ENCODE results near the gene KBTBD7. TPM values are rescaled to one million over a fixed set of nuclear protein-coding genes. Genes with fewer than 3 reads are reported as not detected.

KBTBD7 gene
- total and polyA plus RNA-seq, 2 of the 8 experiments (the other 6 are each of a cell fraction or from before 2014, with no cell fraction given): 10.2 to 17.4 TPM

- Histone ChIP-seq H2BK5ac (ENCODE audit: low read depth, low read length) (no peak overlapping the region), H3K56ac (replicated peaks; ENCODE audit: insufficient read length, low read depth, low read length) (no peak overlapping the region), H2BK15ac (ENCODE audit: low read length) (no peak overlapping the region), H2BK120ac (replicated peaks; ENCODE audit: low read depth, low read length) (no peak overlapping the region), H2BK20ac (ENCODE audit: low read length) (no peak overlapping the region), H3K27ac (ENCODE audit: low read depth, low read length) (no peak overlapping the region), H3K36me3 (ENCODE audit: control insufficient read depth in 2 of 4, insufficient read depth in 4 of 4, low read length in 3 of 4) (peaks cover 0 to 6% (median 0%) of the 10 kb centered on the region in 4 experiments; a peak in 1 of 8 replicates), H3K4me1 (replicated peaks in 1 of 4; ENCODE audit: control insufficient read depth in 3 of 4, insufficient read depth in 4 of 4, low read length in 3 of 4) (no peaks in the 10 kb centered on the region), H3K9me3 (ENCODE audit: insufficient read depth in 2 of 2, low read depth in 1 of 2, low read length in 1 of 2) (no peaks in the 10 kb centered on the region), H3K4me3 (ENCODE audit: extremely low read depth in 1 of 4, insufficient read depth in 2 of 4, low read depth in 3 of 4, low read length in 4 of 4) (no peak overlapping the region), H2AFZ (ENCODE audit: low read length) (no peak overlapping the region), H4K5ac (ENCODE audit: insufficient read length, low read depth, low read length) (no peak overlapping the region), H3K14ac (ENCODE audit: insufficient read length) (no peak overlapping the region), H3K79me1 (ENCODE audit: low read depth, low read length) (no peaks in the 10 kb centered on the region), H4K20me1 (replicated peaks in 1 of 2; ENCODE audit: control insufficient read depth in 1 of 2, insufficient read depth in 2 of 2, low read length in 2 of 2) (no peaks in the 10 kb centered on the region), H4K8ac (ENCODE audit: extremely low read depth, insufficient read depth, low read length) (no peak overlapping the region), H3K23ac (ENCODE audit: insufficient read length) (no peak overlapping the region), H3K4ac (replicated peaks; ENCODE audit: insufficient read length, low read depth, low read length) (no peak overlapping the region), H3K27me3 (replicated peaks in 1 of 4; ENCODE audit: control insufficient read depth in 3 of 4, extremely low read depth in 1 of 4, insufficient read depth in 3 of 4, low read length in 3 of 4) (no peaks in the 10 kb centered on the region), H2AK5ac (ENCODE audit: low read depth, low read length) (no peak overlapping the region), H3K23me2 (ENCODE audit: low read depth, low read length) (no peaks in the 10 kb centered on the region), H3K18ac (ENCODE audit: extremely low read depth, low read length) (no peak overlapping the region), H2BK12ac (ENCODE audit: low read depth, low read length) (no peak overlapping the region), H3K4me2 (ENCODE audit: insufficient read depth in 1 of 2, low read depth in 2 of 2, low read length in 2 of 2) (no peak overlapping the region), H3K9ac (replicated peaks in 1 of 4; ENCODE audit: extremely low read depth in 1 of 4, low read depth in 3 of 4, low read length in 3 of 4) (no peak overlapping the region), H3K79me2 (ENCODE audit: control insufficient read depth in 1 of 2, insufficient read depth in 2 of 2, low read length in 2 of 2) (no peaks in the 10 kb centered on the region), H4K91ac (replicated peaks; ENCODE audit: insufficient read length, low read length) (no peak overlapping the region)
- TF ChIP-seq KDM4A (IDR thresholded peaks at IDR 0.05; ENCODE audit: low read depth, low read length, severe bottlenecking) (no peak), SIN3A (conservative IDR thresholded peaks at IDR 0.05 in 1 of 2, IDR thresholded peaks at IDR 0.05 in 1 of 2; ENCODE audit: low read depth in 1 of 2, low read length in 2 of 2) (no peak), CHD1 (IDR thresholded peaks at IDR 0.05; ENCODE audit: low read depth, low read length) (no peak), RBBP5 (IDR thresholded peaks at IDR 0.05; ENCODE audit: borderline replicate concordance, low read depth, low read length) (no peak), ASH2L (IDR thresholded peaks at IDR 0.05; ENCODE audit: low read length) (no peak), POLR2AphosphoS5 (IDR thresholded peaks at IDR 0.05; ENCODE audit: low read depth, low read length) (no peak), SIRT6 (IDR thresholded peaks at IDR 0.05; ENCODE audit: low read length) (no peak), CTBP2 (IDR thresholded peaks at IDR 0.05; ENCODE audit: borderline replicate concordance, insufficient read depth, insufficient read length, low read length) (no peak), EGR1 (IDR thresholded peaks at IDR 0.05; ENCODE audit: borderline replicate concordance, low read depth, low read length) (no peak), CREB1 (IDR thresholded peaks at IDR 0.05) (no peak), ZNF274 (IDR thresholded peaks at IDR 0.05; ENCODE audit: borderline replicate concordance, extremely low read depth, low read length) (no peak)
- TF ChIP-seq, protein P1, sequence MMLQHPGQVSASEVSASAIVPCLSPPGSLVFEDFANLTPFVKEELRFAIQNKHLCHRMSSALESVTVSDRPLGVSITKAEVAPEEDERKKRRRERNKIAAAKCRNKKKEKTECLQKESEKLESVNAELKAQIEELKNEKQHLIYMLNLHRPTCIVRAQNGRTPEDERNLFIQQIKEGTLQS (IDR thresholded peaks at IDR 0.05; ENCODE audit: insufficient read depth, low read depth, low read length): no peak
- FAIRE-seq (no peak), DNase-seq (ENCODE audit: low read depth in 1 of 2, low spot score in 2 of 2) (no peak)
- 90% methylated on average over 4 of the region's 4 CpGs; no CpG with 5 or more reads in 1 of the 2 experiments for WGBS, 2 experiments (ENCODE audit: extremely low coverage in 1 of 2, insufficient coverage in 1 of 2, insufficient read length in 1 of 2, insufficient replicate concordance in 2 of 2, low coverage in 1 of 2, low lambda C conversion rate in 2 of 2, missing lambda C conversion rate in 1 of 2)
- POLR2A ChIA-PET (ENCODE audit: partially characterized antibody): no interaction called here
- CTCF ChIA-PET (ENCODE audit: partially characterized antibody): no interaction called here
Observed at GRCh38 chr13:41241626-41242025, 47.3 kb upstream of the KBTBD7 start.
